Pancreas (tissue), 10 donors: ENCODE results near the gene PNPO. TPM values are rescaled to one million over a fixed set of nuclear protein-coding genes. Genes with fewer than 3 reads are reported as not detected.
A peak's percentile ranks its signal among the peaks of the same experiment; 100 is the strongest.

Source experiments
- ATAC-seq, 4 donors: fragments of 200-7000 bp; cut with Tn5 transposase; one replicate each; pipeline versions ENCODE4 v1.8.0 to v1.9.1; 2020; ENCODE audit warnings: mild to moderate bottlenecking in 4 of 4, moderate library complexity in 4 of 4
- DNase-seq, 6 donors: peaks; one replicate each; pipeline ENCODE4 v3.0.0-alpha.2; 2020
- FAIRE-seq: peaks from 2 replicates; lab custom pipeline; 2012; peaks lifted over from hg19 to GRCh38; lab: Jason Lieb, UNC
- H3K27ac ChIP-seq, 4 donors: fragments of 200-600 bp; sonication (generic); 1 replicate in 3 of 4; 2 replicates in 1 of 4; pipeline versions ENCODE4 v1.5.0 to v1.8.0; 2020
- H3K27me3 ChIP-seq, 4 donors: fragments of 200-600 bp; one replicate each; pipeline ENCODE4 v1.8.0; 2021
- H3K36me3 ChIP-seq, 3 donors: fragments of 200-600 bp; sonication (generic) in 1 of 3; one replicate each; pipeline versions ENCODE4 v1.5.0 to v1.8.0; 2020 to 2021
- H3K4me1 ChIP-seq, 3 donors: fragments of 200-600 bp; one replicate each; pipeline ENCODE4 v1.8.0; 2021
- H3K4me3 ChIP-seq, 4 donors: fragments of 200-600 bp; sonication (generic) in 2 of 4; one replicate each; pipeline versions ENCODE4 v1.5.0 to v1.8.0; 2020 to 2021
- H3K9me3 ChIP-seq, 4 donors: fragments of 200-600 bp; one replicate each; pipeline ENCODE4 v1.8.0; 2021
- WGBS, 2 donors: extraction: QIAGEN DNeasy Blood & Tissue Kit; methylation state at CpG; one replicate each; pipeline ENCODE4 v1.1.7; 2013; 5-methylcytosine and 5-hydroxymethylcytosine counted together
- intact Hi-C, 3 donors: fragments of 100-400 bp; cut with DNase I; formaldehyde crosslinking; loops; one replicate each; pipeline versions ENCODE4 v1.11.1 to v1.14.2; 2022
- polyA plus RNA-seq, 2 donors: library from polyadenylated mRNA; stranded (reverse); fragments of 200-250 nt; gene quantifications; one replicate each; pipeline ENCODE4 v1.2.3, GENCODE V29; 2013
- total RNA-seq, 6 donors: library from RNA; stranded (reverse); fragmentation: NEBNext Ultra II Directional in 4 of 6; extraction: Animal tissue kit (Norgen Biotek cat#: 25700) in 4 of 6; gene quantifications; one replicate each; pipeline versions ENCODE4 v1.2.1 to v1.2.4, GENCODE V29; 2021 to 2023
- TF ChIP-seq, protein P1 (sequence below), 4 donors: fragments of 200-600 bp; sonication (generic) in 3 of 4; IDR thresholded peaks; one replicate each; pipeline versions ENCODE4 v1.5.0 to v1.8.0; 2021; ENCODE audit warnings: antibody characterized with exemption in 4 of 4
- donor health status: healthy with polysubstance abuse.
- donor health status: DM: no; HTN: no; CAD: no; lungs with moderate emphysema.
- donor health status: DM: no; HTN: no; CAD: no.
- donor health status: control.
- donor health status: control.
- donor health status: Bipolar disorder and iron deficiency.
- donor health status: DM: yes; HTN: yes; CAD: no.
- donor health status: DM: no; HTN: no; CAD: no.
- donor health status: DM: no; HTN: no; CAD: no.
- donor health status: DM: yes; HTN: yes; CAD: no.

PNPO gene
- total and polyA plus RNA-seq, 8 donors: 6.5 to 23.5 (median 16.2) TPM

DNA sequence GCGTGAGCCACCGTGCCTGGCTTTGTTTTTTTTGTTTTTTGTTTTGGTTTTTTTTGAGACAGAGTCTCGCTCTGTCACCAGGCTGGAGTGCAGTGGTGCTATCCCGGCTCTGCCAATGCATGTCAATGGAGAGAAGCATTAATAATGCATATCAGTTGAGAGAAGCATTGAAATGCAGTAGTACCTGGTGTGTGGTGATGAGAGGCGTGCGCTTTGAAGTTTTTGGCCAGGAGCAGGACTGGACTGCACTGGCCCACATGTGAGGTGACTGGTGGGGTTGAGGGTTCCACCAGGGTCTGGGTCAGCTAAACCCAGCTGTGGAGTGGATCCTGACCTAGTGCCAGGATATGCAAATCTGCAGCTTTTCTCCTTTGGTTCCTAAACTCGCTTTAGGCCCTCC is 39.9 kb upstream of the PNPO start:
- no peaks in the 10 kb centered on the region for H3K36me3 ChIP-seq
- intact Hi-C loops: no loop called here
- DNase-seq: peak in 1 of 6 donors; percentile 10
- TF ChIP-seq, protein P1, sequence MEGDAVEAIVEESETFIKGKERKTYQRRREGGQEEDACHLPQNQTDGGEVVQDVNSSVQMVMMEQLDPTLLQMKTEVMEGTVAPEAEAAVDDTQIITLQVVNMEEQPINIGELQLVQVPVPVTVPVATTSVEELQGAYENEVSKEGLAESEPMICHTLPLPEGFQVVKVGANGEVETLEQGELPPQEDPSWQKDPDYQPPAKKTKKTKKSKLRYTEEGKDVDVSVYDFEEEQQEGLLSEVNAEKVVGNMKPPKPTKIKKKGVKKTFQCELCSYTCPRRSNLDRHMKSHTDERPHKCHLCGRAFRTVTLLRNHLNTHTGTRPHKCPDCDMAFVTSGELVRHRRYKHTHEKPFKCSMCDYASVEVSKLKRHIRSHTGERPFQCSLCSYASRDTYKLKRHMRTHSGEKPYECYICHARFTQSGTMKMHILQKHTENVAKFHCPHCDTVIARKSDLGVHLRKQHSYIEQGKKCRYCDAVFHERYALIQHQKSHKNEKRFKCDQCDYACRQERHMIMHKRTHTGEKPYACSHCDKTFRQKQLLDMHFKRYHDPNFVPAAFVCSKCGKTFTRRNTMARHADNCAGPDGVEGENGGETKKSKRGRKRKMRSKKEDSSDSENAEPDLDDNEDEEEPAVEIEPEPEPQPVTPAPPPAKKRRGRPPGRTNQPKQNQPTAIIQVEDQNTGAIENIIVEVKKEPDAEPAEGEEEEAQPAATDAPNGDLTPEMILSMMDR (IDR thresholded peaks at IDR 0.05): no peak
- no peak for ATAC-seq
- H3K4me1 ChIP-seq: peaks cover 5 to 18% (median 5%) of the 10 kb centered on the region in 3 donors
- whole genome bisulfite sequencing, 2 donors: 82 to 87% methylated on average over 7 of the region's 7 CpGs
- no peaks in the 10 kb centered on the region for H3K9me3 ChIP-seq
- H3K27me3 ChIP-seq: no peaks in the 10 kb centered on the region
- H3K4me3 ChIP-seq: no peak overlapping the region
- H3K27ac ChIP-seq: no peak overlapping the region
- no peak for FAIRE-seq

DNA sequence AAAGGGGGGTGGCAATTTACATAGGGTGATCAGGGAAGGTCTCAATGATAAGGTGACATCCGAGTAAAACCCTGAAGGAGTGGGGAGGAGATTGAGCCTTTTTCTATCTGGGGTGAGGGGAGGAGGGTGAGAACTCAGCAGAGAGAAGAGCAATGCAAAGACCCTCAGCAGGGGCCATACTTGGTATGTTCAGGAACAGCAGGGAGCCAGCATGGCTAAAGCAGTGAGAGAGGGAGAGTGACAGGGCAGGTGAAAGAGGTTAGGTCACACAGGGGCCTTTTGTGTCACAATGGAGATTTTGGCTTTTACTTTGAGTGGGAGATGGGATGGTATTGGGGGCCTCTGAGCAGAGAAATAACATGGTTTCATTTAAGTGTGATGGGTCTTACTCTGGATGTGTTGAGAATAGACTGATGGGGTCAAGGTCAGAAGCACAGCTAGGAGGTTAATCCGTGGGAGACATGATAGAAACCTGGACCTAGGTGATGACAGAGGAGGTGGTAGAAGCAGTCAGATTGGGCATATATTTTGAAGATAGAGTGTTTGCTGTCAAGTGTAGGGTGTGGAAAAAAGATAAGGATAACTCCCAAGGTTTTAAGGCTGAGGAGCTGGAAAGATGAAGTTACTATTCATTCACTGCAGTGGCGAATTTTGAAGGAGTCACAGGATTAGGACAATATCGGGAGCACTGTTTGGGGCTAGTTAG is 39.2 kb upstream of the PNPO start:
- no peak overlapping the region for H3K4me3 ChIP-seq
- peaks cover 5 to 15% (median 5%) of the 10 kb centered on the region in 3 donors for H3K4me1 ChIP-seq
- 53 to 65% methylated on average over 4 of the region's 4 CpGs for WGBS, 2 donors
- H3K27ac ChIP-seq: no peak overlapping the region
- no peak for ATAC-seq
- no peak for FAIRE-seq
- H3K27me3 ChIP-seq: no peaks in the 10 kb centered on the region
- H3K9me3 ChIP-seq: no peaks in the 10 kb centered on the region
- DNase-seq: no peak
- H3K36me3 ChIP-seq: no peaks in the 10 kb centered on the region
- intact Hi-C loops: no loop called here
- TF ChIP-seq, protein P1 (IDR thresholded peaks at IDR 0.05): no peak

DNA sequence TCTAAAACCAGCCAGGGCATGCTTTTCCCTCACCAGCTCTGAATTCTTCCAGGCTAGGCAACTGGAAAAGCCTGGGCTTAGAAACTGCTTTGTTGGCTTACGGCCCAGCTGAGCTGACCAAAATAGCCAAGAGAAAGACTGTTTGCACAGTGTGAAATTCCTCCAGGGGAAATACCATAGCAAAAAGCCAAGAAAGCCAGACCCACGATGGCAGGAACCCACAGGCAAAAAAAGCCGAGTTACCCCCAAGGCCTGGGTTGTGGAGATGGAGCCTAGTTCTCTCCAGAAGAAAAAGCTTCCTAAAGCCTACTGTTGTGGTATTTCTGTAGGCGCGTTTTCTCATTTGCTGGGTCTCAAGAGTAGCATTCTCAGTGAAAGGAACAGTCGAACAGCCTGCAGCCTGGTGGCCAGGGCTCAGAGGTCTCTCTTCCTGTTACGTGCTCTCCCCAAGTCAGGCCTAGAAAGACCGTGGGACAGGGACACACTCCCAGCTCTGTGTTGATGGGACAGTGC is 36.1 kb upstream of the PNPO start:
- DNase-seq (peak in 5 of 6 donors; percentile 39 to 56 (median 50)), ATAC-seq (peak; percentile 74 to 94 (median 82)), FAIRE-seq (no peak)
- Histone ChIP-seq H3K27me3 (no peaks in the 10 kb centered on the region), H3K9me3 (no peaks in the 10 kb centered on the region), H3K27ac (peak overlapping the region; percentile 20 to 46 (median 36)), H3K4me3 (no peak overlapping the region), H3K36me3 (no peaks in the 10 kb centered on the region), H3K4me1 (peaks cover 5 to 10% (median 5%) of the 10 kb centered on the region in 3 donors)
- intact Hi-C loops: no loop called here
- 59 to 60% methylated on average over 8 of the region's 8 CpGs for WGBS, 2 donors
- TF ChIP-seq, protein P1 (IDR thresholded peaks at IDR 0.05): no peak

DNA sequence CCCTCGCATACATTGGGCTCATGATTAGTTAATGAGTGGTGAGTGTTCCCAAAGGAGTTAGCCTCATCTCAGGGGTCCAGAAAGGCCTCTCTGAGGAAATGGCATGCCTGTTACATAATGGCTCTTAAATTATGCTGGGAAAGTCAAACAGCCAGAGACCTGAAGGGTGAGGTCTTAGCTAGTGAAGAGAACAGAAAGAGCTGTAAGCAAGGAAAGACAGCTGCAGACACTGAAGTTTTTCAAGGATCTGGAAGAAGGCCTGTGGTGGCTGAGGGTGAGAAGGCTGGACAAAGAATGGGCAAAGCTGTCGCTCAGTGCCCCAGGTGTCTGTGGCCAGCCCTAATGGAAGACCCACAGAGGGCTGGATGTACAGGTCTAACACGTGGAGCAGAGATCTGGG is 34.9 kb upstream of the PNPO start:
- DNase-seq (peak in 1 of 6 donors; percentile 33), ATAC-seq (no peak), FAIRE-seq (no peak)
- Histone ChIP-seq H3K27ac (peak overlapping the region in 1 of 4 donors; percentile 4), H3K4me1 (peaks cover 5 to 10% (median 5%) of the 10 kb centered on the region in 3 donors), H3K27me3 (no peaks in the 10 kb centered on the region), H3K36me3 (no peaks in the 10 kb centered on the region), H3K9me3 (no peaks in the 10 kb centered on the region), H3K4me3 (no peak overlapping the region)
- intact Hi-C loops: no loop called here
- TF ChIP-seq, protein P1 (IDR thresholded peaks at IDR 0.05): no peak
- WGBS, 2 donors: 92 to 100% methylated on average over 3 of the region's 3 CpGs
